Gastrocnemius medialis (tissue), 4 donors: ENCODE measurements around the gene PDE6H. TPM values are rescaled to one million over a fixed set of nuclear protein-coding genes. Genes with fewer than 3 reads are reported as not detected.
A peak's percentile ranks its signal among the peaks of the same experiment; 100 is the strongest.

Experiments
- ATAC-seq, 2 donors: fragments of 150-250 bp; one replicate each; pipeline ENCODE4 v1.9.1; 2016
- DNase-seq, 2 donors: peaks; one replicate each; pipeline ENCODE4 v3.0.0-alpha.2; 2019
- H3K27ac ChIP-seq, 4 donors: fragments of 200-600 bp; sonication (generic); 1 replicate in 1 of 4; 2 replicates in 3 of 4; pipeline ENCODE4 v1.5.1; 2016 to 2018; ENCODE audit warnings: mild to moderate bottlenecking in 2 of 4, moderate library complexity in 1 of 4
- H3K27me3 ChIP-seq, 3 donors: fragments of 200-600 bp; sonication (generic) in 2 of 3; 1 replicate in 1 of 3; 2 replicates in 2 of 3; pipeline versions ENCODE4 v1.5.1 to v1.6.0; 2016 to 2019; ENCODE audit warnings: mild to moderate bottlenecking in 1 of 3, moderate library complexity in 1 of 3
- H3K36me3 ChIP-seq, 2 donors: fragments of 200-600 bp; sonication (generic) in 1 of 2; one replicate each; pipeline ENCODE4 v1.5.1; 2017 to 2018
- H3K4me1 ChIP-seq, 2 donors: fragments of 200-600 bp; sonication (generic) in 1 of 2; one replicate each; pipeline ENCODE4 v1.5.1; 2016 to 2017; ENCODE audit warnings: mild to moderate bottlenecking in 2 of 2
- H3K4me3 ChIP-seq, 4 donors: fragments of 200-600 bp; sonication (generic) in 3 of 4; 1 replicate in 1 of 4; 2 replicates in 3 of 4; pipeline ENCODE4 v1.5.1; 2016 to 2019; ENCODE audit warnings: mild to moderate bottlenecking in 2 of 4
- H3K9me3 ChIP-seq, 3 donors: fragments of 200-600 bp; sonication (generic) in 2 of 3; 1 replicate in 1 of 3; 2 replicates in 2 of 3; pipeline ENCODE4 v1.5.1; 2016 to 2019
- POLR2A ChIP-seq, 2 donors: fragments of 450-650 bp; IDR thresholded peaks; one replicate each; pipeline ENCODE4 v1.6.1; 2017; ENCODE audit warnings: antibody characterized with exemption in 2 of 2, mild to moderate bottlenecking in 2 of 2, moderate library complexity in 2 of 2
- in situ Hi-C, 4 donors: fragments of 200-750 bp; cut with MboI; loops; one replicate each; pipeline versions ENCODE4 v1.15.0 to v1.8.0; 2017; ENCODE audit warnings: low sequenced_read_pairs in 4 of 4
- intact Hi-C: fragments of 100-400 bp; cut with DNase I; formaldehyde crosslinking; loops from one replicate; pipeline ENCODE4 v1.15.1; 2023; ENCODE audit warnings: low total_unique reads
- total RNA-seq, 4 donors: library from RNA; depleted of rRNA; stranded (reverse); fragments of >200 nt; gene quantifications; one replicate each; pipeline versions ENCODE4 v1.1.0 to v1.2.3, GENCODE V29; 2016
- TF ChIP-seq, protein P1 (sequence below), 5 experiments: fragments of 450-650 bp in 3 of 5; fragments of 200-600 bp in 2 of 5; sonication (generic) in 2 of 5; IDR thresholded peaks in 4 of 5; conservative IDR thresholded peaks in 1 of 5; 1 replicate in 4 of 5; 2 replicates in 1 of 5; pipeline ENCODE4 v1.5.1; 2016 to 2019; ENCODE audit warnings: antibody characterized with exemption in 5 of 5, mild to moderate bottlenecking in 3 of 5, moderate library complexity in 3 of 5

Gene PDE6H
- total RNA-seq, 4 donors from 2014 or later, result not detected

DNA sequence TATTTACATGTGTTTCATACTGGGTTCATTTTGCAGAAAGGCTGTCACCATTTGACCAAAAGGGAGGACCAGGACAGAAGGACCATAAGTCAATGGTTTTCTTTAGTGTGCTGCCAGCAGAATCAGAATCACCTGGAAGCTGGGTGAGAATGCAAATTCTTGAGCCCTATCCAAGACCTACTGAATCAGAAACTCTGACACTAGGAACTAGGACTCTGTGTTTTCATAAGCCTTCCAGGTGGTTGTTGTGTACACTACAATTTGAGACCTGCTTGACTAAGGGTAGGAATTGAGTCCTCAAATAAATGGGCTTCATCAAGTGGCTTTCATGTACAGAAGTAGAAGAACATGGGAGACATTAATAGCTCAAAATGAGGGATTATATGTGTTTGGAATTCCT is 32.2 kb downstream of the PDE6H start:
- in situ Hi-C loops (no loop called here), intact Hi-C loops (loop anchor here (5.0 to 10.0 kb wide), 3 partner anchors 120 to 272 kb away; partner anchors contain the start of gene RERG)
- TF ChIP-seq, protein P1, sequence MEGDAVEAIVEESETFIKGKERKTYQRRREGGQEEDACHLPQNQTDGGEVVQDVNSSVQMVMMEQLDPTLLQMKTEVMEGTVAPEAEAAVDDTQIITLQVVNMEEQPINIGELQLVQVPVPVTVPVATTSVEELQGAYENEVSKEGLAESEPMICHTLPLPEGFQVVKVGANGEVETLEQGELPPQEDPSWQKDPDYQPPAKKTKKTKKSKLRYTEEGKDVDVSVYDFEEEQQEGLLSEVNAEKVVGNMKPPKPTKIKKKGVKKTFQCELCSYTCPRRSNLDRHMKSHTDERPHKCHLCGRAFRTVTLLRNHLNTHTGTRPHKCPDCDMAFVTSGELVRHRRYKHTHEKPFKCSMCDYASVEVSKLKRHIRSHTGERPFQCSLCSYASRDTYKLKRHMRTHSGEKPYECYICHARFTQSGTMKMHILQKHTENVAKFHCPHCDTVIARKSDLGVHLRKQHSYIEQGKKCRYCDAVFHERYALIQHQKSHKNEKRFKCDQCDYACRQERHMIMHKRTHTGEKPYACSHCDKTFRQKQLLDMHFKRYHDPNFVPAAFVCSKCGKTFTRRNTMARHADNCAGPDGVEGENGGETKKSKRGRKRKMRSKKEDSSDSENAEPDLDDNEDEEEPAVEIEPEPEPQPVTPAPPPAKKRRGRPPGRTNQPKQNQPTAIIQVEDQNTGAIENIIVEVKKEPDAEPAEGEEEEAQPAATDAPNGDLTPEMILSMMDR (IDR thresholded peaks at IDR 0.05 in 4 of 5, conservative IDR thresholded peaks at IDR 0.05 in 1 of 5), result no peak
- no peak for TF ChIP-seq POLR2A (IDR thresholded peaks at IDR 0.05)
- Histone ChIP-seq H3K9me3 (no peaks in the 10 kb centered on the region), H3K4me3 (no peak overlapping the region), H3K4me1 (peaks cover 20 to 24% of the 10 kb centered on the region in 2 donors), H3K36me3 (no peaks in the 10 kb centered on the region), H3K27me3 (no peaks in the 10 kb centered on the region), H3K27ac (no peak overlapping the region)
- DNase-seq, result no peak
- no peak for ATAC-seq

DNA sequence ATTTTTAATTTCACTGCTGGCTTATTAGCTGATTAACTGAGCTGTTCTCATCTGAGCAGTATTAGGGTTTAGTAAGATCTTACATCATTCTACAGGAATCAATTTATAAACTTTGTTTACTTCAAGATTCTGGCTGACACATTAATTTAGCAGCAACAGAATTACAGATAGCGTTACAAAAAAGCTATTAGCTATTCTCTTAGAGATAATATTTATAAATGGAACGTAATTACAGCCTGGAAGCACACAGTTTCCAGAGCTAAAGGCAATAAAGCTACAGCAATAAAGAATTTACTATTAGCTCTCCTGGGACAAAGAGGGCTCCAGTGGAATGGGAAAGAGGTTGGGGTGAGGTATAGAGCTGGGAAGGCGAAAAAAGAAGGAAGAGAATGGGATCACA is 34.7 kb downstream of the PDE6H start:
- Histone ChIP-seq H3K4me3 (no peak overlapping the region), H3K27ac (peak overlapping the region in 1 of 4 donors; percentile 2), H3K27me3 (no peaks in the 10 kb centered on the region), H3K36me3 (no peaks in the 10 kb centered on the region), H3K4me1 (peaks cover 0 to 4% of the 10 kb centered on the region in 2 donors), H3K9me3 (no peaks in the 10 kb centered on the region)
- no peak for TF ChIP-seq POLR2A (IDR thresholded peaks at IDR 0.05)
- TF ChIP-seq, protein P1 (IDR thresholded peaks at IDR 0.05 in 4 of 5, conservative IDR thresholded peaks at IDR 0.05 in 1 of 5), result no peak
- ATAC-seq, result no peak
- no peak for DNase-seq
- intact Hi-C loops, result loop anchor here (5.0 to 10.0 kb wide), 3 partner anchors 117 to 270 kb away; partner anchors contain the start of gene RERG
- in situ Hi-C loops, result no loop called here

DNA sequence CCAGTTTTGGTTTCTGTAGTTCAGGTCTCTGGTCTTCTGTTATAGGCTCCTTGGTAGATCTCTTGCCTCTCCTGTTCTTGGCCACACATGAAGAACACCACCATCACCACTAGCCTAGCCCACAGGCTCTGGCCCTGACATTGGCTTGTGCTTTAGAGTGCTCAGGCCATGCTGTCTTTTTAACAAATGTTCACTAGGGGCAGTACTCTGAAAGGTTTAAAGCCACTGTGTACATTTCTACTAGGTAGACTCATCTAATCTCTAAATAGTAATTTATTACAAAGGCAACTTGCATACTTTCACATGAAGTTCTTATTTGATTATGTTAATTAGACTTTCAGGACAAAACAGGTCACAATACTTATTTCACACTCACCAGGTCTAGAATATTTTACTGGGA is 38.3 kb downstream of the PDE6H start:
- Histone ChIP-seq H3K4me1 (no peaks in the 10 kb centered on the region), H3K4me3 (no peak overlapping the region), H3K9me3 (no peaks in the 10 kb centered on the region), H3K27ac (no peak overlapping the region), H3K36me3 (no peaks in the 10 kb centered on the region), H3K27me3 (no peaks in the 10 kb centered on the region)
- in situ Hi-C loops, result no loop called here
- TF ChIP-seq POLR2A (IDR thresholded peaks at IDR 0.05), result no peak
- TF ChIP-seq, protein P1 (IDR thresholded peaks at IDR 0.05 in 4 of 5, conservative IDR thresholded peaks at IDR 0.05 in 1 of 5), result no peak
- intact Hi-C loops, result no loop called here
- no peak for ATAC-seq
- DNase-seq, result no peak

DNA sequence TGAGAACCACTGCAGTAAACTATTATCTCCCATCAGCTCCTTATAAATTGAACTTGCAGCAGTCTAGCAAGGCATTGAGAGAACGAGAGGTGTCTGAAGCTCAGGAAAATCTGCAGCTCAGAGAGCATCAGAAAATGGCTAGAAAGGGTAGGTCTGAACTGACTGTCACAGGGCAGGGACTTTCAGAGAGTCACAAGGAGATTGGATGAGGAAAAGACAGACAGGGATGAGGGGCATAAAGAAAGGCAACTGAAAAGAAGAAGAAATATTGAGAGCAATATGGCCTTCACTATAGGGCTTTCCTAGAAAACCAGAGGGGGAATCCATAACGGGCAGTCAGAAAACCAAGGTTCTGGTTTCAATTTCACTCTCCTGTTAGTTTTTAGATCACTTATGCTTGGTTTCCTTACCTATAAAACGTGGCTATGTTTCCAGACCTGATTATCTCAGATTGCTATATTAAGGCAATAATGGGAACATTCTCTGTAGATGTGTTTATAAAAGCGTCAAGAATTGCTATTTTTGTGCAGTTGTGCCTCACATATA is 40.9 kb downstream of the PDE6H start:
- H3K27me3 ChIP-seq, result no peaks in the 10 kb centered on the region
- no peak for DNase-seq
- no peaks in the 10 kb centered on the region for H3K9me3 ChIP-seq
- no peaks in the 10 kb centered on the region for H3K36me3 ChIP-seq
- H3K27ac ChIP-seq, result no peak overlapping the region
- no peak for TF ChIP-seq POLR2A (IDR thresholded peaks at IDR 0.05)
- TF ChIP-seq, protein P1 (IDR thresholded peaks at IDR 0.05 in 4 of 5, conservative IDR thresholded peaks at IDR 0.05 in 1 of 5), result no peak
- H3K4me1 ChIP-seq, result no peaks in the 10 kb centered on the region
- in situ Hi-C loops (no loop called here), intact Hi-C loops (no loop called here)
- no peak for ATAC-seq
- no peak overlapping the region for H3K4me3 ChIP-seq

DNA sequence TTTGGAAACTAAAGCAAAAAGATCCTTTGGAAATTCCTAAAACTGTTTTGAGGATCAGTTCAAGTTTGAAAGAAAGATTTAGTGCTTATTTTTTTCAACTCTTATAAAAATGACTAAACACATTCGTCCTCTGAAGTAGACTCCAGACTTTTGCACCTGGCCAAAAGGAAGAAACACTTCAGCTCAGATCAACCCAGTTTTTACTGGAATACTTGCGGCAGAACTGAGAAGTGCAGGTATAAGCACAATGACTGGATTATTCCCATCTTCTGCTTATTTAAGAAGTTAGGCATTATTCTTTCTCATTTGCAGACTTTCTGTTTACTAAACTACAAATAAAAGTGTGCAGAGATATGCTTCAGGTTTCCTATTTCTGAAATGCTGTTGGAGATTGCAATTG is 41.9 kb downstream of the PDE6H start:
- H3K4me1 ChIP-seq, result no peaks in the 10 kb centered on the region
- TF ChIP-seq, protein P1 (IDR thresholded peaks at IDR 0.05 in 4 of 5, conservative IDR thresholded peaks at IDR 0.05 in 1 of 5), result no peak
- no peak for TF ChIP-seq POLR2A (IDR thresholded peaks at IDR 0.05)
- in situ Hi-C loops, result no loop called here
- H3K36me3 ChIP-seq, result no peaks in the 10 kb centered on the region
- no peaks in the 10 kb centered on the region for H3K9me3 ChIP-seq
- H3K27me3 ChIP-seq, result no peaks in the 10 kb centered on the region
- DNase-seq (no peak), ATAC-seq (no peak)
- H3K27ac ChIP-seq, result no peak overlapping the region
- H3K4me3 ChIP-seq, result no peak overlapping the region
- intact Hi-C loops, result no loop called here
